KMS-11 (cell line): ENCODE results near the gene GLOD4.
"Not testable (repeated sequence)": the region's sequence is repeated elsewhere in the genome, so short reads cannot be mapped to it uniquely, and the experiment has no call there.

Experiments
- H2AFZ ChIP-seq: fragments of 200-600 bp; sonication (generic); 2 replicates; pipeline ENCODE4 v1.6.1; 2016; ENCODE audit warnings: antibody characterized with exemption, mixed run types, low read depth
- H3K27ac ChIP-seq: fragments of 200-600 bp; sonication (generic); 2 replicates; pipeline ENCODE4 v1.6.1; 2016; ENCODE audit warnings: mild to moderate bottlenecking, mixed run types
- H3K27me3 ChIP-seq: fragments of 200-600 bp; sonication (generic); 2 replicates; pipeline ENCODE4 v1.6.1; 2017; ENCODE audit warnings: mild to moderate bottlenecking, low read depth, mixed run types, moderate library complexity; ENCODE audit not compliant: insufficient read depth
- H3K36me3 ChIP-seq: fragments of 200-600 bp; sonication (generic); 2 replicates; pipeline ENCODE4 v1.6.1; 2017; ENCODE audit warnings: mild to moderate bottlenecking, mixed run types; ENCODE audit not compliant: insufficient read depth
- H3K4me1 ChIP-seq: fragments of 200-600 bp; sonication (generic); 2 replicates; pipeline ENCODE4 v1.6.1; 2016; ENCODE audit warnings: mild to moderate bottlenecking, low read depth, mixed run types; ENCODE audit not compliant: poor library complexity, severe bottlenecking
- H3K4me2 ChIP-seq: fragments of 200-600 bp; sonication (generic); 2 replicates; pipeline ENCODE4 v1.7.0; 2016; ENCODE audit warnings: mild to moderate bottlenecking, mixed run types
- H3K4me3 ChIP-seq: fragments of 200-600 bp; sonication (generic); IDR thresholded peaks from 2 replicates; pipeline ENCODE4 v1.6.1; 2017; ENCODE audit warnings: low read depth, low read length, mixed read lengths; ENCODE audit not compliant: insufficient read depth
- H3K79me2 ChIP-seq: fragments of 200-600 bp; sonication (generic); 2 replicates; pipeline ENCODE4 v1.6.1; 2016; ENCODE audit warnings: low read depth, mixed run types; ENCODE audit not compliant: insufficient read depth
- H3K9ac ChIP-seq: fragments of 200-600 bp; sonication (generic); 2 replicates; pipeline ENCODE4 v1.6.1; 2016; ENCODE audit warnings: mild to moderate bottlenecking, mixed run types
- H4K20me1 ChIP-seq: fragments of 200-600 bp; sonication (generic); 2 replicates; pipeline ENCODE4 v1.6.1; 2016; ENCODE audit warnings: mild to moderate bottlenecking, mixed run types; ENCODE audit not compliant: insufficient read depth
- CTCF ChIP-seq: fragments of 200-600 bp; sonication (generic); conservative IDR thresholded peaks from 2 replicates; pipeline ENCODE4 v1.6.1; 2017; ENCODE audit warnings: low read depth, mild to moderate bottlenecking, antibody characterized with exemption, low read length, moderate library complexity, mixed read lengths

The GLOD4 gene

GRCh38 chr17:760371-760770, 21.7 kb downstream of the GLOD4 start:
- no peak overlapping the region for H2AFZ ChIP-seq
- H3K4me2 ChIP-seq = no peak overlapping the region
- no peaks in the 10 kb centered on the region for H3K4me1 ChIP-seq
- H3K27me3 ChIP-seq = no peaks in the 10 kb centered on the region
- no peak overlapping the region for H3K4me3 ChIP-seq
- no peak overlapping the region for H3K9ac ChIP-seq
- no peaks in the 10 kb centered on the region for H3K36me3 ChIP-seq
- H3K27ac ChIP-seq = no peak overlapping the region
- no peaks in the 10 kb centered on the region for H3K79me2 ChIP-seq
- H4K20me1 ChIP-seq = no peaks in the 10 kb centered on the region
- TF ChIP-seq CTCF = no peak

GRCh38 chr17:759964-760363, 22.1 kb downstream of the GLOD4 start:
- no peaks in the 10 kb centered on the region for H4K20me1 ChIP-seq
- H3K4me3 ChIP-seq = no peak overlapping the region
- H3K4me2 ChIP-seq = no peak overlapping the region
- H3K27me3 ChIP-seq = no peaks in the 10 kb centered on the region
- H3K4me1 ChIP-seq = no peaks in the 10 kb centered on the region
- TF ChIP-seq CTCF = no peak
- no peaks in the 10 kb centered on the region for H3K79me2 ChIP-seq
- no peak overlapping the region for H2AFZ ChIP-seq
- no peaks in the 10 kb centered on the region for H3K36me3 ChIP-seq
- H3K9ac ChIP-seq = no peak overlapping the region
- no peak overlapping the region for H3K27ac ChIP-seq

- not testable (repeated sequence) for H3K27ac ChIP-seq, H4K20me1 ChIP-seq, H3K36me3 ChIP-seq, H2AFZ ChIP-seq, H3K79me2 ChIP-seq, H3K4me1 ChIP-seq, H3K4me3 ChIP-seq, H3K27me3 ChIP-seq, H3K4me2 ChIP-seq, H3K9ac ChIP-seq
These were observed 26.0 kb downstream of the GLOD4 start for GRCh38 chr17:756010-756567.

GRCh38 chr17:755319-755961, 26.6 kb downstream of the GLOD4 start:
- not testable (repeated sequence) for H3K4me3 ChIP-seq, H3K27me3 ChIP-seq, H3K4me2 ChIP-seq, H3K27ac ChIP-seq, H2AFZ ChIP-seq, H3K36me3 ChIP-seq, H3K4me1 ChIP-seq, H3K9ac ChIP-seq, H4K20me1 ChIP-seq
- H3K79me2 ChIP-seq = peaks cover 12% of the 10 kb centered on the region

- Histone ChIP-seq H3K79me2 (peaks cover 27% of the 10 kb centered on the region), H3K4me2 (no peak overlapping the region), H4K20me1 (no peaks in the 10 kb centered on the region), H3K9ac (no peak overlapping the region), H3K36me3 (no peaks in the 10 kb centered on the region), H3K4me1 (peaks cover 9% of the 10 kb centered on the region), H2AFZ (no peak overlapping the region), H3K4me3 (no peak overlapping the region), H3K27me3 (no peaks in the 10 kb centered on the region), H3K27ac (no peak overlapping the region)
- no peak for TF ChIP-seq CTCF
These were observed 28.7 kb downstream of the GLOD4 start for GRCh38 chr17:753418-753817.
